H1 (cell line): ENCODE measurements around the gene CYGB.

Experiments used
- CHD2 ChIP-seq: IDR thresholded peaks from 2 replicates; pipeline ENCODE4 v1.6.1; 2012; ENCODE audit warnings: low read length, improper control_type of control experiment
- CREB1 ChIP-seq: IDR thresholded peaks from 2 replicates; pipeline ENCODE4 v1.6.1; 2012; ENCODE audit warnings: inconsistent platforms
- CTCF ChIP-seq, 3 experiments: IDR thresholded peaks; 1 replicate in 2 of 3; 2 replicates in 1 of 3; pipeline versions ENCODE4 v1.5.1 to v1.6.1; 2011; ENCODE audit warnings: low read length in 3 of 3, mild to moderate bottlenecking in 3 of 3, inconsistent platforms in 2 of 3, low read depth in 1 of 3, moderate library complexity in 1 of 3; ENCODE audit not compliant: insufficient read depth in 1 of 3; ENCODE audit errors: control extremely low read depth in 1 of 3
- EGR1 ChIP-seq: IDR thresholded peaks from 2 replicates; pipeline ENCODE4 v1.6.1; 2011; ENCODE audit warnings: low read depth, low read length, borderline replicate concordance
- FOSL1 ChIP-seq: IDR thresholded peaks from 2 replicates; pipeline ENCODE4 v1.6.1; 2011; ENCODE audit warnings: mild to moderate bottlenecking, low read depth, low read length, moderate library complexity; ENCODE audit not compliant: insufficient read depth
- GTF2F1 ChIP-seq: IDR thresholded peaks from 2 replicates; pipeline ENCODE4 v1.6.1; 2012; ENCODE audit warnings: low read depth, low read length, improper control_type of control experiment, borderline replicate concordance
- KDM1A ChIP-seq: fragments of 200-600, 300-600 bp; sonication (generic); IDR thresholded peaks from 2 replicates; pipeline ENCODE4 v1.7.1; 2016; ENCODE audit warnings: mild to moderate bottlenecking, low read length, borderline replicate concordance
- KDM5A ChIP-seq: fragments of 200-600 bp; IDR thresholded peaks from 2 replicates; pipeline ENCODE4 v1.7.1; 2012; ENCODE audit warnings: mild to moderate bottlenecking, low read length, inconsistent platforms, mixed read lengths
- POLR2AphosphoS5 ChIP-seq: IDR thresholded peaks from 2 replicates; pipeline ENCODE4 v1.6.1; 2011; ENCODE audit warnings: low read depth, low read length
- RBBP5 ChIP-seq: IDR thresholded peaks from 2 replicates; pipeline ENCODE4 v1.7.1; 2012; ENCODE audit warnings: low read depth, mild to moderate bottlenecking, inconsistent platforms, low read length, moderate library complexity, borderline replicate concordance
- SIRT6 ChIP-seq: IDR thresholded peaks from one replicate; pipeline ENCODE4 v1.7.1; 2012; ENCODE audit warnings: low read length, inconsistent platforms
- SP1 ChIP-seq: IDR thresholded peaks from 2 replicates; pipeline ENCODE4 v1.6.1; 2011; ENCODE audit warnings: low read depth, low read length
- TAF1 ChIP-seq: IDR thresholded peaks from 2 replicates; pipeline ENCODE4 v1.6.1; 2011; ENCODE audit warnings: mild to moderate bottlenecking, low read depth, low read length

- TF ChIP-seq TAF1 (no peak), CTCF (IDR thresholded peaks at IDR 0.05; ENCODE audit: control extremely low read depth in 1 of 3, insufficient read depth in 1 of 3, low read depth in 1 of 3, low read length in 3 of 3) (no peak), GTF2F1 (no peak), CHD2 (no peak), CREB1 (no peak), EGR1 (no peak), SP1 (no peak), KDM5A (no peak), POLR2AphosphoS5 (no peak), RBBP5 (no peak), KDM1A (no peak), SIRT6 (no peak), FOSL1 (no peak)
Measured at GRCh38 chr17:76575570-76575969, 38.1 kb upstream of the CYGB start.
